Lower leg skin (tissue), 4 donors: ENCODE data around the gene DNAJC13. TPM values are rescaled to one million over a fixed set of nuclear protein-coding genes. Genes with fewer than 3 reads are reported as not detected.
"Not testable (repeated sequence)": the region's sequence is repeated elsewhere in the genome, so short reads cannot be mapped to it uniquely, and the experiment has no call there.

Experiments used
- DNase-seq, 2 donors: peaks; one replicate each; pipeline ENCODE4 v3.0.0-alpha.2; 2019; ENCODE audit warnings: low spot score in 2 of 2
- H3K4me3 ChIP-seq: fragments of 200-600 bp; sonication (generic); 2 replicates; pipeline ENCODE4 v1.5.1; 2017; ENCODE audit warnings: mild to moderate bottlenecking, low read depth; ENCODE audit not compliant: poor library complexity, severe bottlenecking
- POLR2A ChIP-seq, 2 donors: fragments of 450-650 bp; IDR thresholded peaks; one replicate each; pipeline ENCODE4 v1.6.1; 2016 to 2017; ENCODE audit warnings: antibody characterized with exemption in 2 of 2, mild to moderate bottlenecking in 1 of 2, moderate library complexity in 1 of 2
- WGBS, 2 donors: methylation state at CpG; one replicate each; pipeline ENCODE4 v1.1.5; 2018; 5-methylcytosine and 5-hydroxymethylcytosine counted together
- intact Hi-C: fragments of 100-400 bp; cut with DNase I; formaldehyde crosslinking; loops from one replicate; pipeline ENCODE4 v1.15.0; 2023; ENCODE audit warnings: low total_unique reads
- total RNA-seq, 4 donors: library from RNA; depleted of rRNA; stranded (reverse); fragments of >200 nt; gene quantifications; one replicate each; pipeline ENCODE4 v1.1.0, GENCODE V29; 2016
- TF ChIP-seq, protein P1 (sequence below), 3 donors: fragments of 450-650 bp; IDR thresholded peaks; one replicate each; pipeline ENCODE4 v1.5.1; 2016; ENCODE audit warnings: antibody characterized with exemption in 3 of 3, mild to moderate bottlenecking in 3 of 3, moderate library complexity in 2 of 3

Gene DNAJC13
- total RNA-seq, 4 donors from 2014 or later, result 25.4 to 54.1 (median 31.2) TPM

GRCh38 chr3:132380920-132381319 lies 36.4 kb upstream of the DNAJC13 start:
- no peak for DNase-seq
- TF ChIP-seq, protein P1, sequence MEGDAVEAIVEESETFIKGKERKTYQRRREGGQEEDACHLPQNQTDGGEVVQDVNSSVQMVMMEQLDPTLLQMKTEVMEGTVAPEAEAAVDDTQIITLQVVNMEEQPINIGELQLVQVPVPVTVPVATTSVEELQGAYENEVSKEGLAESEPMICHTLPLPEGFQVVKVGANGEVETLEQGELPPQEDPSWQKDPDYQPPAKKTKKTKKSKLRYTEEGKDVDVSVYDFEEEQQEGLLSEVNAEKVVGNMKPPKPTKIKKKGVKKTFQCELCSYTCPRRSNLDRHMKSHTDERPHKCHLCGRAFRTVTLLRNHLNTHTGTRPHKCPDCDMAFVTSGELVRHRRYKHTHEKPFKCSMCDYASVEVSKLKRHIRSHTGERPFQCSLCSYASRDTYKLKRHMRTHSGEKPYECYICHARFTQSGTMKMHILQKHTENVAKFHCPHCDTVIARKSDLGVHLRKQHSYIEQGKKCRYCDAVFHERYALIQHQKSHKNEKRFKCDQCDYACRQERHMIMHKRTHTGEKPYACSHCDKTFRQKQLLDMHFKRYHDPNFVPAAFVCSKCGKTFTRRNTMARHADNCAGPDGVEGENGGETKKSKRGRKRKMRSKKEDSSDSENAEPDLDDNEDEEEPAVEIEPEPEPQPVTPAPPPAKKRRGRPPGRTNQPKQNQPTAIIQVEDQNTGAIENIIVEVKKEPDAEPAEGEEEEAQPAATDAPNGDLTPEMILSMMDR (IDR thresholded peaks at IDR 0.05), result no peak
- TF ChIP-seq POLR2A (IDR thresholded peaks at IDR 0.05), result no peak
- intact Hi-C loops, result no loop called here
- H3K4me3 ChIP-seq, result no peak overlapping the region
- WGBS, 2 donors, result 41 to 66% methylated on average over 1 of the region's 1 CpG

- no peak for TF ChIP-seq POLR2A (IDR thresholded peaks at IDR 0.05)
- TF ChIP-seq, protein P1 (IDR thresholded peaks at IDR 0.05), result no peak
- no peak overlapping the region for H3K4me3 ChIP-seq
- no peak for DNase-seq
- WGBS, 2 donors, result 79 to 93% methylated on average over 14 of the region's 14 CpGs
- intact Hi-C loops, result no loop called here
Observed at GRCh38 chr3:132381348-132381944, 35.9 kb upstream of the DNAJC13 start.

- no peak overlapping the region for H3K4me3 ChIP-seq
- intact Hi-C loops, result no loop called here
- WGBS, 2 donors, result 31 to 33% methylated on average over 4 of the region's 4 CpGs
- no peak for DNase-seq
- no peak for TF ChIP-seq POLR2A (IDR thresholded peaks at IDR 0.05)
- TF ChIP-seq, protein P1 (IDR thresholded peaks at IDR 0.05), result no peak
Observed at GRCh38 chr3:132382267-132382666, 35.0 kb upstream of the DNAJC13 start.

DNA sequence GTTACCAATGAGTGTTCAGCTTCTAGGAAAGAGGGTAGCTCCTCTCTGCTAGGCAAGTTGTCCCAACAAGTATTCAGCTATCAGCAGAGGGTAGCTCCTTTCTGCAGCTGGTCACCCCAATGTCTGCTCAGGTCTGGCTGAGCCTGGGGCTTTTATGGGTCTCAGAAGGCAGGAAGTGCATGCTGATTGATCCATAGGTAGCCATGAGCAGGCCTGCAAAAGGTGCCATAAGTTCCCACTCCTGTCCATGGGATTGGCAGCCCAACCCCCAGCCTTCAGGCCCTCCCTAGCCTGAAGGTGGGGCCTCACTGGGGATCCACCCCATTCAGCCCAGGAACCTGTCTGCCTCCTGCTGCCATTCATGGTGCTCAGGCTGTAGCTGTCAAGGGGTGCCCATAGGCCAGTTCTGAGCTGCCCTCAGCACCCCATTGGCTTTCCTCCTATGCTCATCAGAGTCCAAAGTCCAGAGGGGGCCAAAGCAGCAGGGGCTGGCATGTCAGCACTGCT lies 34.6 kb upstream of the DNAJC13 start:
- intact Hi-C loops, result no loop called here

GRCh38 chr3:132386259-132386658 lies 31.0 kb upstream of the DNAJC13 start:
- H3K4me3 ChIP-seq, result no peak overlapping the region
- intact Hi-C loops, result no loop called here
- TF ChIP-seq, protein P1 (IDR thresholded peaks at IDR 0.05), result no peak
- no peak for TF ChIP-seq POLR2A (IDR thresholded peaks at IDR 0.05)
- no peak for DNase-seq
- 90 to 93% methylated on average over 8 of the region's 8 CpGs for WGBS, 2 donors

More for the DNA sequence above, 34.6 kb upstream of the DNAJC13 start:
- no peak overlapping the region for H3K4me3 ChIP-seq
- TF ChIP-seq, protein P1 (IDR thresholded peaks at IDR 0.05), result no peak
- TF ChIP-seq POLR2A (IDR thresholded peaks at IDR 0.05), result no peak
- DNase-seq, result no peak

DNA sequence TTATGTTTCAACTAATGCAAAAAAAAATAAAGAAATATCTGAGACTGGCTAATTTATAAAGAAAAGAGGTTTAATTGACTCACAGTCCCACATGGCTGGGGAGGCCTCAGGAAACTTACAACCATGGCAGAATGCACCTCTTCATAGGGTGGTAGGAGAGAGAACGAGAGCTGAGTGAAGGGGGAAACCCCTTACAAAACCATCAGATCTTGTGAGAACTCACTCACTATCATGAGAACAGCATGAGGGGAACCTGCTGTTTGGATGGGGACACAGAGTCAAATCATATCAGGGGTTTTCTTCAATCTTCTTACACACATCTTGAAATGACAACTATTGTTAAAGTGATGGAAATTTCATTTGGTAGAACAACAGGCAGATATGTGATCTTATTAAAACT lies 24.6 kb upstream of the DNAJC13 start:
- H3K4me3 ChIP-seq, DNase-seq: not testable (repeated sequence)
- WGBS, 2 donors, result 91 to 93% methylated on average over 1 of the region's 1 CpG
- intact Hi-C loops, result loop anchor here (10.0 kb wide), 1 partner anchor 572 kb away; no protein-coding TSS in a partner anchor
